CD14-positive monocyte (primary cell): Measurements from ENCODE around the gene FNDC3B. TPM values are rescaled to one million over a fixed set of nuclear protein-coding genes. Genes with fewer than 3 reads are reported as not detected.

Source experiments
- DNase-seq, 3 donors: peaks; one replicate each; pipeline ENCODE4 v3.0.0-alpha.2; 2011 to 2022
- H2AFZ ChIP-seq: 2 replicates; pipeline ENCODE4 v1.6.0; 2012; ENCODE audit warnings: mild to moderate bottlenecking, low read depth, low read length, inconsistent platforms; ENCODE audit not compliant: insufficient read depth, poor library complexity, severe bottlenecking
- H3K27ac ChIP-seq, 2 donors: 1 replicate in 1 of 2; 2 replicates in 1 of 2; pipeline ENCODE4 v1.5.1; 2012 to 2013; ENCODE audit warnings: low read length in 2 of 2, control low read depth in 1 of 2, inconsistent platforms in 1 of 2, low read depth in 1 of 2, mild to moderate bottlenecking in 1 of 2
- H3K27me3 ChIP-seq, 2 donors: one replicate each; pipeline versions ENCODE4 v1.6.0 to v1.6.1; 2011 to 2013; ENCODE audit warnings: low read length in 2 of 2; ENCODE audit not compliant: control insufficient read depth in 2 of 2, insufficient read depth in 2 of 2
- H3K36me3 ChIP-seq, 2 donors: replicated peaks in 1 of 2; 1 replicate in 1 of 2; 2 replicates in 1 of 2; pipeline versions ENCODE4 v1.5.1 to v1.6.1; 2012 to 2013; ENCODE audit warnings: low read length in 2 of 2, control low read depth in 1 of 2, inconsistent platforms in 1 of 2, mild to moderate bottlenecking in 1 of 2; ENCODE audit not compliant: insufficient read depth in 2 of 2, control insufficient read depth in 1 of 2
- H3K4me1 ChIP-seq, 2 donors: 1 replicate in 1 of 2; 2 replicates in 1 of 2; pipeline versions ENCODE4 v1.5.1 to v1.6.1; 2012 to 2013; ENCODE audit warnings: low read length in 2 of 2, control low read depth in 1 of 2, inconsistent platforms in 1 of 2, mild to moderate bottlenecking in 1 of 2, moderate library complexity in 1 of 2; ENCODE audit not compliant: insufficient read depth in 2 of 2, control insufficient read depth in 1 of 2
- H3K4me2 ChIP-seq: replicated peaks from 2 replicates; pipeline ENCODE3; 2012; ENCODE audit warnings: low read length, moderate library complexity, mild to moderate bottlenecking; ENCODE audit not compliant: poor library complexity, severe bottlenecking; ENCODE audit errors: extremely low read depth
- H3K4me3 ChIP-seq, 3 experiments: fragments of 200-600 bp in 1 of 3; sonication (generic) in 1 of 3; replicated peaks in 1 of 3; 1 replicate in 2 of 3; 2 replicates in 1 of 3; pipeline ENCODE4 v1.5.1; 2011 to 2013; ENCODE audit warnings: low read length in 3 of 3, mild to moderate bottlenecking in 3 of 3, control low read depth in 2 of 3, low read depth in 2 of 3, inconsistent platforms in 1 of 3, moderate library complexity in 1 of 3
- H3K79me2 ChIP-seq: 2 replicates; pipeline ENCODE4 v1.6.0; 2012; ENCODE audit warnings: mild to moderate bottlenecking, control low read depth, inconsistent platforms, low read length, moderate library complexity; ENCODE audit not compliant: insufficient read depth
- H3K9ac ChIP-seq: 2 replicates; pipeline ENCODE4 v1.6.0; 2017; ENCODE audit warnings: low read length, mild to moderate bottlenecking; ENCODE audit not compliant: insufficient read depth, poor library complexity, severe bottlenecking
- H3K9me3 ChIP-seq, 2 donors: replicated peaks in 1 of 2; 1 replicate in 1 of 2; 2 replicates in 1 of 2; pipeline versions ENCODE4 v1.5.1 to v1.6.1; 2012 to 2013; ENCODE audit warnings: low read length in 2 of 2, control low read depth in 1 of 2; ENCODE audit not compliant: control insufficient read depth in 1 of 2, insufficient read depth in 1 of 2
- H4K20me1 ChIP-seq: 2 replicates; pipeline ENCODE4 v1.6.0; 2012; ENCODE audit warnings: mild to moderate bottlenecking, low read length, control low read depth, moderate library complexity; ENCODE audit not compliant: insufficient read depth
- H3K27ac Mint-ChIP-seq, 7 donors: one replicate each; pipeline ENCODE4 v1.8.0; 2020; ENCODE audit warnings: mild to moderate bottlenecking in 7 of 7, mixed read lengths in 7 of 7, moderate library complexity in 6 of 7, inconsistent platforms in 2 of 7
- H3K27me3 Mint-ChIP-seq, 3 donors: one replicate each; pipeline ENCODE4 v1.8.0; 2021 to 2022; ENCODE audit warnings: low read depth in 3 of 3, mild to moderate bottlenecking in 3 of 3, mixed read lengths in 3 of 3, moderate library complexity in 3 of 3, inconsistent platforms in 1 of 3
- H3K36me3 Mint-ChIP-seq, 2 donors: one replicate each; pipeline ENCODE4 v1.8.0; 2020; ENCODE audit warnings: mixed read lengths in 2 of 2, inconsistent platforms in 1 of 2, mild to moderate bottlenecking in 1 of 2
- H3K4me1 Mint-ChIP-seq: one replicate; pipeline ENCODE4 v1.8.0; 2020; ENCODE audit warnings: mild to moderate bottlenecking, mixed read lengths
- H3K4me3 Mint-ChIP-seq, 2 donors: one replicate each; pipeline ENCODE4 v1.8.0; 2020; ENCODE audit warnings: mild to moderate bottlenecking in 2 of 2, mixed read lengths in 2 of 2, moderate library complexity in 1 of 2
- H3K9me3 Mint-ChIP-seq, 7 donors: one replicate each; pipeline ENCODE4 v1.8.0; 2020 to 2022; ENCODE audit warnings: mixed read lengths in 7 of 7, mild to moderate bottlenecking in 6 of 7, moderate library complexity in 6 of 7, inconsistent platforms in 2 of 7
- WGBS: methylation state at CpG from one replicate; pipeline ENCODE4 v1.1.5; 2013; ENCODE audit warnings: missing lambda C conversion rate; ENCODE audit not compliant: insufficient coverage; 5-methylcytosine and 5-hydroxymethylcytosine counted together
- intact Hi-C, 2 donors: fragments of 100-400 bp; cut with micrococcal nuclease; formaldehyde crosslinking; loops; one replicate each; pipeline versions ENCODE4 v1.15.0 to v1.15.1; 2023
- polyA plus RNA-seq, 3 donors: library from polyadenylated mRNA; depleted of rRNA in 1 of 3; unstranded in 2 of 3; stranded (reverse) in 1 of 3; fragments of 300-500 nt in 2 of 3; fragments of >200 nt in 1 of 3; fragmentation: Illumina TruSeq in 2 of 3; gene quantifications; 1 replicate in 2 of 3; 2 replicates in 1 of 3; pipeline ENCODE4 v1.2.3, GENCODE V29; 2012 to 2021
- TF ChIP-seq, protein P1 (sequence below): fragments of 200-600 bp; IDR thresholded peaks from one replicate; pipeline ENCODE4 v1.8.0; 2022; ENCODE audit warnings: antibody characterized with exemption, mild to moderate bottlenecking

The FNDC3B gene
- polyA plus RNA-seq, 3 donors: 19.6 to 36.1 (median 25.7) TPM

GRCh38 chr3:172247525-172248274 is 208.3 kb downstream of the FNDC3B start:
- no peak for DNase-seq
- Histone ChIP-seq H4K20me1 (peaks cover 50% of the 10 kb centered on the region), H3K9ac (no peak overlapping the region), H3K27ac (peak overlapping the region in 1 of 2 donors; percentile 59), H2AFZ (no peak overlapping the region), H3K4me3 (no peak overlapping the region), H3K27me3 (no peaks in the 10 kb centered on the region), H3K9me3 (no peaks in the 10 kb centered on the region), H3K4me2 (no peak overlapping the region), H3K79me2 (peaks cover 92% of the 10 kb centered on the region), H3K36me3 (peaks cover 27 to 63% of the 10 kb centered on the region in 2 donors), H3K4me1 (no peaks in the 10 kb centered on the region)
- intact Hi-C loops: no loop called here
- Mint-ChIP-seq H3K36me3 (peaks cover 42 to 50% of the 10 kb centered on the region in 2 donors), H3K27me3 (no peaks in the 10 kb centered on the region), H3K4me1 (peaks cover 4% of the 10 kb centered on the region), H3K9me3 (peaks cover 0 to 2% (median 0%) of the 10 kb centered on the region in 7 donors), H3K4me3 (no peak overlapping the region), H3K27ac (peak overlapping the region in 4 of 7 donors; percentile 0 to 73 (median 58))
- TF ChIP-seq, protein P1, sequence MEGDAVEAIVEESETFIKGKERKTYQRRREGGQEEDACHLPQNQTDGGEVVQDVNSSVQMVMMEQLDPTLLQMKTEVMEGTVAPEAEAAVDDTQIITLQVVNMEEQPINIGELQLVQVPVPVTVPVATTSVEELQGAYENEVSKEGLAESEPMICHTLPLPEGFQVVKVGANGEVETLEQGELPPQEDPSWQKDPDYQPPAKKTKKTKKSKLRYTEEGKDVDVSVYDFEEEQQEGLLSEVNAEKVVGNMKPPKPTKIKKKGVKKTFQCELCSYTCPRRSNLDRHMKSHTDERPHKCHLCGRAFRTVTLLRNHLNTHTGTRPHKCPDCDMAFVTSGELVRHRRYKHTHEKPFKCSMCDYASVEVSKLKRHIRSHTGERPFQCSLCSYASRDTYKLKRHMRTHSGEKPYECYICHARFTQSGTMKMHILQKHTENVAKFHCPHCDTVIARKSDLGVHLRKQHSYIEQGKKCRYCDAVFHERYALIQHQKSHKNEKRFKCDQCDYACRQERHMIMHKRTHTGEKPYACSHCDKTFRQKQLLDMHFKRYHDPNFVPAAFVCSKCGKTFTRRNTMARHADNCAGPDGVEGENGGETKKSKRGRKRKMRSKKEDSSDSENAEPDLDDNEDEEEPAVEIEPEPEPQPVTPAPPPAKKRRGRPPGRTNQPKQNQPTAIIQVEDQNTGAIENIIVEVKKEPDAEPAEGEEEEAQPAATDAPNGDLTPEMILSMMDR: no peak
- WGBS: 100% methylated on average over 4 of the region's 13 CpGs

GRCh38 chr3:172249039-172249438 is 209.7 kb downstream of the FNDC3B start:
- Histone ChIP-seq H3K27ac (peak overlapping the region in 1 of 2 donors; percentile 39), H2AFZ (no peak overlapping the region), H3K79me2 (peaks cover 81% of the 10 kb centered on the region), H3K27me3 (no peaks in the 10 kb centered on the region), H4K20me1 (peaks cover 40% of the 10 kb centered on the region), H3K4me3 (no peak overlapping the region), H3K4me1 (no peaks in the 10 kb centered on the region), H3K4me2 (no peak overlapping the region), H3K9me3 (no peaks in the 10 kb centered on the region), H3K36me3 (peaks cover 38 to 74% of the 10 kb centered on the region in 2 donors), H3K9ac (no peak overlapping the region)
- WGBS: no CpG with 5 or more reads among the region's 1 CpG
- Mint-ChIP-seq H3K4me3 (no peak overlapping the region), H3K27ac (no peak overlapping the region), H3K4me1 (no peaks in the 10 kb centered on the region), H3K36me3 (peaks cover 39 to 56% of the 10 kb centered on the region in 2 donors), H3K9me3 (peaks cover 0 to 2% (median 0%) of the 10 kb centered on the region in 7 donors), H3K27me3 (no peaks in the 10 kb centered on the region)
- TF ChIP-seq, protein P1: no peak
- DNase-seq: no peak
- intact Hi-C loops: no loop called here
